GM21423 (cell line): ENCODE data around the gene SLC25A33.

Experiments used
- ATAC-seq: cut with Tn5 transposase; IDR thresholded peaks from one replicate; pipeline ENCODE4 v1.9.1; 2021; ENCODE audit warnings: mild to moderate bottlenecking, moderate library complexity; ENCODE audit not compliant: unreplicated experiment

Gene SLC25A33

DNA sequence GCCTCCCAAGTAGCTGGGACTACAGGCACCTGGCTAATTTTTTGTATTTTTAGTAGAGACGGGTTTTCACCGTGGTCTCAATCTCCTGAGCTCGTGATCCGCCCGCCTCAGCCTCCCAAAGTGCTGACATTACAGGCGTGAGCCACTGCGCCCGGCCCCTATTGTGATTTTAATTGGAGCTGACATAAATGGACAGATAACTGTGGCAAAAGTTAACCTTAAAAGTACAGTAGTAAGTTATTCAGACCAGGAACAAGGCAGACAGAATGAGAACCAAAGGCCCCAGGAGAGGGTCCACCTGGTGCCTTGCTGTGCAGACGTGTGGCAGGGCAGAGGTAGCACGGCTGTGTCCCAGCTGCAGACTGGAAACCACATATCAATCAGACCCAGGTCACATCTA, 60.5 kb downstream of the SLC25A33 start:
- ATAC-seq: no peak

DNA sequence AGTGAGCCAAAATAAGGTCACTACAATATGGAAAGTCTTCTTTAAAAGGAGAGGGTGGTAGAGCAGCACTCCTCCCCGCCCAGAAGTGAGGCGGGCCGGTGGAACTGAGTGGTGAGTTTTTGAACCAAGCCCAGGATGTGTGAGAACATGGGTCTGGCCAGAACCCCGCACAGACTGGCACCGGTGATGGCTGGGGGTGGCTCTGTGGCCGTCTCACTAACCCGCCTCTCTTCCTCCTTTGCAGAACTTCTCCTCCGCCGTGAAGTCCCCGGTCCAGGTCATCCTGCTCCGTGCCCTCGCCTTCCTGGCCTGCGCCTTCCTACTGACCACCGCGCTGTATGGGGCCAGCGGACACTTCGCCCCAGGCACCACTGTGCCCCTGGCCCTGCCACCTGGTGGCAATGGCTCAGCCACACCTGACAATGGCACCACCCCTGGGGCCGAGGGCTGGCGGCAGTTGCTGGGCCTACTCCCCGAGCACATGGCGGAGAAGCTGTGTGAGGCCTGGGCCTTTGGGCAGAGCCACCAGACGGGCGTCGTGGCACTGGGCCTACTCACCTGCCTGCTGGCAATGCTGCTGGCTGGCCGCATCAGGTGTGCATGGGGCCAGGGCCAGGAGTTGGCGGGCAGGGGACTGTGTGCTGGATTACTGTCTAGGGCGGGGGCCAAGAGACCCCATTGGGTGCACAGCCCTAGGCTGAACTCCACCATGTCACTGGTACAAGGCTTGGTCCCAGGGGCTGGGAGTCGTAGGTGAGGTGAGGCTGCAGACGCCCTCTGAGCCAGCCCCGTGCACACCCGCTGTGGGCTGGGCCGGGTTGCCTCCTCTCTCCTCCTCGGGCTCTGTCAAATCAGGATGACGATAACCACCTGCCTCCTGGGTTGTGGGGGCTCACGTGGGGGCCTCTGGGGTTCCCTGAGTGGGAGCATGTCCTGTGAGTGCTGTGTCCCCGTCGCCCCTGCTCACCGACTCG, 61.9 kb downstream of the SLC25A33 start:
- ATAC-seq: no peak

DNA sequence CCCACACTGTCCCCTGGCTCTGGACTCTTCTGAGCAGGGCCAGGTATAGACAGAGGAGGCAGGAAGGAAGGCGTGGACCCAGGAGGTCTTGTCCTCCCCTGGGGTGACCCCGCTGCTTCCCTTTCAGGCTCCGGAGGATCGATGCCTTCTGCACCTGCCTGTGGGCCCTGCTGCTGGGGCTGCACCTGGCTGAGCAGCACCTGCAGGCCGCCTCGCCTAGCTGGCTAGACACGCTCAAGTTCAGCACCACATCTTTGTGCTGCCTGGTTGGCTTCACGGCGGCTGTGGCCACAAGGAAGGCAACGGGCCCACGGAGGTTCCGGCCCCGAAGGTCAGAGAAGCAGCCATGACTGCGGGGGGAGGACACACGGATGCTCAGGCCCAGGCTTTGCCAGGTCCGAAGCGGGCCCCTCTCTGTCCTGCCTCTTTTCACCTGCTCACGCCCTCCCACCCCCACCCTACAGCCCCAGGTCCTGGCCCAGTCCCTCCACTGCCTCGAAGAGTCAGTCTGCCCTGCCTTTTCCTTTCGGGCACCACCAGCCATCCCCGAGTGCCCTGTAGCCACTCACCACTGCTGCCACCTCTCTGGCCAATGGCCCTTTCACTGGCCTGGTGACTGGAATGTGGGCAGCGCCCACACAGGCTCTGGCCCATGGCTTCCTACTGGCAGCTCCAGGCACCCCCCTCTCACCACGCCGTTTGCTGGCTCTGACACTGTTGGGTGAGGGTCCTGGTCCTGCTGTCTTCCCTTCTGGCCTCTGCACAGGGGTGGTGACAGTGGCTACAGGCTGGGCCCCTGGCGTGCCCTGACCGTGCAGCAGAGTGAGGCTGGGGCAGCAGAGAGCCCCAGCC, 62.9 kb downstream of the SLC25A33 start:
- ATAC-seq: no peak

DNA sequence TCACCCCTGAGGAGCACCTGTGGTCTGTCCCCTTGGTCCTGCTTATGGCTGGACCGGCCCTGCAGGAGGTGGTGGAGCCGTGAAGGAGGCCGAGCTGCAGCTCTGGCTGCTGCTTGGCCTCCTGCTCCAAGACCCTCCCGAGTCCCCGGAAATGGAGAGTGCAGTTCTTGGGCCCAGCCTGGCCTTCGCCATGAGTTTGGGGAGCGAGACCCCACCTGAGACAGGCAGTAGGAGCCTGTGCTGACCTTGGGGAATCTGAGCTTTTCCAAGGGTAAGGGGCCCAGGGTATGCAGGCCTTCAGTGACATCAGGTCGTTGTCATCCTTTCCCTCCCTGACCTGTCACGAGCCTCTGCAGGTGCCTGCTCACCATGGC, 63.5 kb downstream of the SLC25A33 start:
- no peak for ATAC-seq

DNA sequence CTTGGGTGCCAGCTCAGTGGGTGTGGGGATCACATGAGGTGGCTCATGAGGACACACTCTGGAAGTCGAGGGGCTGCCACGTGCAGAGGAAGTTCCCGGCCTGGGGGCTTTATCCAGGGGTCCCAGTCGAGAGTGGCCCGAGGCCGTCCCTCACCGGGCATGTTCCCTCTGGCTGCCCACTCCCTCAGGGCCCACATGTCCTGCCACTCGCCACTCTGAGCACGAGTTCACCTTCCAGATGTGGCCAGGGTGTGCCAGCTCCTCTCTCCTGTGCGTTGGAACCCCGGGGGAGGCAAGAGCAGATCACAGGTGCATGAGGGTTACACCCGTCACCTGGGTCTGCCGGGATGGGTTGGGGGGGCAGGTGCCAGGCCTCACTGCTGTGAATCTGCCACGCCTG, 64.0 kb downstream of the SLC25A33 start:
- no peak for ATAC-seq

DNA sequence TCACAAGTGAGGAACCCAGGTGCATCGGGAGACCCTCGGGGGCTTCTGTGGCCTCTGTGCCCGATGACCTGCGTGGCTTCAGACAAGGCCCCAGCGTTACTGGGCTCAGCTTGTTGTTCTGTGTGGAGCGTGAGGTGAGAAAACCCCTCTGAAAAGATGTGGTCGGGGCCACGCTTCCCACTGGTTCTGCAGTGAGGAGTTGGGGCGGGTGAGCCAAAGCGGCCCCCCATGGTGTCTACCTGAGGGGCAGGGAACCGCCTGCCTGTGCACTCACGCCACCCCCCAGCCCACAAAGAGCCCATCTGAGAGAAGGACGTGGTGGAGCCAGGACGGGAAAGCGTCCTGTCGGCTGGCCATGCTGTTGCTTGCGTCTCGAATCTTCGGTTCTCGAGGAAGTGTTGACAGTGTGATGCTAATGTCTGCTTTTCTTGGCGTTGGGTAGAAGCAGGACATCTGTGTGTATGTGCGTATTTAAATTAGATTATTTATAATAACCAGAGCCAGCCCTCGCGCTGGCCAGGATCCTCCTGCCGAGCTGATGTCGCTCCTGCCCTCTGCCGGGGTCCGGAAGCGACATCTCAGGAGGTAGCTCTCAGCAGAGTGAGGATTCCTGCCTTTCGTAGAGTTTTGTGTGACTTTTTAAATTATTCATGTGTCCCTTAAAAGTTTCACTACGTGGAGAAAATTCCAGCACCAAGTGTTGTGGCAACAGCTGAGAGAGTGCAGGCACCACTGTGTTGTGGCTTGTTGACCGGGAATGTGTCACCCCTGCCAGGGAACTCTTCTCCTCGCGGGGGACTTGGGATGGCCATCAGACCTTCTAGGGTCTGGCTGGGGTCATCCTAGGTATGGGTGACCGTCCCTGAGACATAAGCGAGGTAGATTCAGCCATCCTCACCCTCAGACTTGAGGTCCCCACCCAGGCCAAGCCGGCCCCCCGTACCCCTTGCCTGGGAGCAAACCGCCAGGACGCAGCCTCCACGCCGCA, 64.8 kb downstream of the SLC25A33 start:
- no peak for ATAC-seq

DNA sequence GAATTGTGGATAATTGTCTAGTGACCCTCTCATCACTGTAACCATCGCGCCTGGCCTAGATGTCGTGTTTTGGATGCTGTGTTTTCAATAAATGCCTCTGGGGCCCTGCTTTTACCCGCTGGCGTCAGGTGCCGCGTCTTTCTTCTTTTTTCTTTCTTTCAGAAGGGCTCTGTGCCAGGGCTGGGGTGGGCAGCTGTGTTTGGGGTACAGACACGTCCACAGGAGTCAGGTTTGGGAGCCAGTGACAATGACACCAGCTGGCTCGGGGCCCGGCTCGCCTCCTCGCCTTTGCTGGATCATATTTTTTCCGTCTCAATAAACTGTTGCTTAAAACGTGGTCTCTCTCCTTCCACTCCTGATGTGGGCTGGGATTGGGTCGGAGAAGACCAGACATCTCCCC, 65.6 kb downstream of the SLC25A33 start:
- no peak for ATAC-seq

DNA sequence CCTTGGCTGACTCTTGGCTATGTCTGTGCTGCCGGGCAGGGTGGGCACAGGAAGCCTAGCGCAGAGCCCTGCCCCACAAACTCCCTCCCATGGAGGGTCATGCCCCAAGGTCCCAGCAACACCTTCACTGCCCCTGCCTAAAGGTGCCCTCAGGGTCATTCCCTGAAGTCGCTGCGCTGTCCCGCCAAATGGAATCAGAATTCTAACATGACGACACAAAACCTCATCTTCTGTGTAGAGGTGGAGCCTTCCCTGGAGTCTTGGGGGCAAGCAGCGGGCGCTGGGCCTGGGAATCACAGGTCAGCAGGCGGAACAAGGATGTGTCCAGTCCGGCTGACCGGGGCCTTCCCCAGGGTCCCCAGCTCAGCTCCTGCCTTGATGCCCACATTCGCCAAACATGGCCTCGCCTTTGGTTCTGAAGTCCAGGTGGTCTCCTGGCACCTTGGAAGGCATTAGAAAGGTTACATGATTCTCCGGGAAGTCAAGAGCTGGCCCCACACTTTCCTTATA, 66.7 kb downstream of the SLC25A33 start:
- ATAC-seq: no peak

DNA sequence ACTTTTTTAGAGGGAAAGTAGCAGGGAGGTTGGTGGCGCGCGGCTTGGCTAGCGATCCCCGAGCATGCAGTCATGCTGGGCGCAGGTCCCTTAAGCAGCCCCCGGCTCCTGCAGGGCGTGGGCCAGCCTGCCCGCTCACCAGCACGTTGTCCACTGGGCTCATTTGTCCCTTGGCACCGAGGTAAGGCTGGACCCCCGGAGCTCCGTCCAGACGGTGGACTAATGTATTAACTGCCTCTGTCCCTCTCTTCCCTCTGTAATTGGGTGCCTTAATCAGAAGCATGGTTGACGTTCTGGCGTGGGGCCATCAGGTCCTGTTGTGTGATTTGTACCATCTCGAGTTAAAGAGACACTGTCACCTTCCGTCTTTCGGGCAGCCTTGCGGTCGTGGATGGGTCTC, 67.2 kb downstream of the SLC25A33 start:
- no peak for ATAC-seq

DNA sequence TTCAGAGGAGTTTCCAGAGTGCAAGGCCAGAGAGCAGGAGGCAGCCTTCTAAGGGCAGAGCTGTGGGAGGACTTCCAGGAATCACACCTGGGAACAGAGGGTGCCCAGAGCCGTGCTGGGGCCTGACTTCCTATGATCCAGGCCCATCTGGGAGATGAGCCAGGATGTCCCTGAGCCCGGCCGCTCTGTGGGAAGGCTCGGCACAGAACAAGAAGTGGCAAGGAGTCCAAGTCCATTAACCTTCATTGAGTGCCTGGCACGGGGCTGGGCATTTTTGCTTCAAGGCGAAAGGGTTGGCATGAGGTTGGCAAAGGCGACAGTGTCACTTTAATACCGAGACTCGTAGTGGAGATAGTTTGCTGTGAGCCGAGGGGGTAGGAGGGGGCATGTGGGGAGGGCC, 67.7 kb downstream of the SLC25A33 start:
- no peak for ATAC-seq

DNA sequence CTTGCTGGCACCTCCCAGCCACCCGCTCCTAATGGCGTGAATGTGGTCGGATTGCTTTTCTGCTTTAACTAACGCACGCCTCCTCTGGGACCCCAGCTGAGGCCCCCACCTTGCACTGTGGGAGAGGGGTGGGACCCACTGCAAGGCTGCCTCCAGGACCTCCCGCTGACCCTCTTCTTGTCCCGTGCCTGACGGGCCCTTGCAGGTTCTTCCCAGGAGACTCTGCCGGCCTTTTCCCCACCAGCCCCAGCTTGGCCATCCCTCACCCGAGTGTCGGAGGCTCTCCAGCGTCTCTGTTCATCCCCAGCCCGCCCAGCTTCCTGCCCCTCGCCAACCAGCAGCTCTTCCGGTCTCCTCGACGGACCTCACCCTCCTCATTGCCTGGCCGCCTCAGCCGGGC, 68.1 kb downstream of the SLC25A33 start:
- ATAC-seq: no peak

DNA sequence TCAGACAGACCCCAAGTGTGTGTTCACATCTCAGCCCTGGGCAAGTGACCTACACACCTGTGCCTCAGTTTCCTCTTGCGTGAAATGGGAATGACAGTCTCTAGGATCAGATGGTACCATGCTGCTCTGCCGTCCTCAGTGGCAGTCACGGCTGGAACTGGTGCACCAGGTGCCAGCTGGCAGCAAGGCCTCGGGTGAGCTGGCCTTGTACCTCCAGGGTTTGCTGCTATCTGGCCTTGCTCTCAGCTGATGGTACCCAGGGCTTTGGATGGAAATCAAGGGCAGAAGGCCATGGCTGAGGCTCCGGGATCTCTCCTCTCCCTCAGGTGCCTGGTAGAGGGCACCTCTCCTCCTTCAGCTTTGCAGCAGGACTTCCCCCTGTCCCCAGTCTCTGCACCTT, 70.7 kb downstream of the SLC25A33 start:
- ATAC-seq: no peak

DNA sequence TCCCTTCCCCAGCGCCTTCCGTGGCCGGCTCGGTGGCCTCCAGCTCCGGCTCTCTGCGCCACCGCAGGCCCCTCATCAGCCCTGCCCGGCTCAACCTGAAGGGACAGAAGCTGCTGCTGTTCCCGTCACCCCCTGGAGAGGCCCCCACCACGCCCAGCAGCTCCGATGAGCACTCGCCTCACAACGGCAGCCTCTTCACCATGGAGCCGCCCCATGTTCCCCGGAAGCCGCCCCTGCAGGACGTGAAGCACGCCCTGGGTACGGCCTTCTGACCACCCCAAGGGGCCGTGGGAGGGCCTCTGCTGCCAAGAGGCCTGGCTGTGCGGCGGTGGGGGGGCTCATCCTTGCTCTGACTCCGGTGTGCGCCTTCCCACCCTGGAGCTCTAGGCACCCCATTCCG, 71.3 kb downstream of the SLC25A33 start:
- ATAC-seq: no peak

DNA sequence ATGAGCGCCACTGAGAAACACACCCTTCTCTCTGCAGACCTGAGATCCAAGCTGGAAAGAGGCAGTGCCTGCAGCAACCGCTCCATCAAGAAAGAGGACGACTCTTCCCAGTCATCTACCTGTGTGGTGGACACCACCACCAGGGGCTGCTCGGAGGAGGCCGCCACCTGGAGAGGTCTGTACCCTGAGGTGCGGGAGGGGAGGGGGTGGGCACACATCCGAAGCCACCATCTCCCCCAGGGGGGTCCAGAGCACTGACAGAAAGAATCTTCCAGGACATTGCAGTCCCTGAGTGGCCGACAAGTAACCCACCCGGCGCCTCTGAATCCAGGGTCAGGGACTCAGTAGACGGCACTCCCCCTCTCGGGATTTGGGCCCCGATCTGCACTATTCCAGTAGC, 72.5 kb downstream of the SLC25A33 start:
- ATAC-seq: no peak

DNA sequence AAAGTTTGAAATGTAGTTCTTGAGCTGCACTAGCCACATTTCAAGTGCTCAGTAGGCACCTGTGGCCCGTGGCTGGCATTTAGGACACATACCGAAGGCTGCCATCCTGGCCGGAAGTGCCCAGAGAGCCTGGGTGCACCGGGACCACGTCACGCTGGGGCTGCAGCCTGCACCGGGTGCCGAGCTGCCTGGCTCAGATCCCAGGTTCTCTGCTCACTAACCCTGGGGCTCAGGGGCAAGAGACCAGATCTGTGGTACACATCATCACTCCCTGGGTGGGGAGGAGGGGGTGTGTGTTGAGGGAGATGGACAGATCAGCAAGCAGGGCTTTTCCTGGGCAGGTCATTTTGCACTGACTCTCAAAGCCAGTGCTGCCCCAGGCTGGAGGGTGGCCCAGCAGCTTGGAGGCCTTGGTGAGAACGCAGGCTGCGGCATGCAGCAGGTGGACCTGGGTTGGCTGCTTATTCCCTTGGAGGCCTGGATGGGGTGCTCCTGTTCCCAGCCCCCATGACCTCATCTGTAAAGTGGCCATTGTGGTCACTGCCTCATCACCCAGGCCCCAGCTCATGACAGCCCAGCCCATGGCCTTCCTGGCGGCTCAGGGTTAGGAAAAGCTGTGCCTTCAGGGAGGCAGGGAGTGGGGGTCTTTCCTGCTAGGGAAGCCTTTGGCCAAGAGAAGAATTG, 73.0 kb downstream of the SLC25A33 start:
- no peak for ATAC-seq

DNA sequence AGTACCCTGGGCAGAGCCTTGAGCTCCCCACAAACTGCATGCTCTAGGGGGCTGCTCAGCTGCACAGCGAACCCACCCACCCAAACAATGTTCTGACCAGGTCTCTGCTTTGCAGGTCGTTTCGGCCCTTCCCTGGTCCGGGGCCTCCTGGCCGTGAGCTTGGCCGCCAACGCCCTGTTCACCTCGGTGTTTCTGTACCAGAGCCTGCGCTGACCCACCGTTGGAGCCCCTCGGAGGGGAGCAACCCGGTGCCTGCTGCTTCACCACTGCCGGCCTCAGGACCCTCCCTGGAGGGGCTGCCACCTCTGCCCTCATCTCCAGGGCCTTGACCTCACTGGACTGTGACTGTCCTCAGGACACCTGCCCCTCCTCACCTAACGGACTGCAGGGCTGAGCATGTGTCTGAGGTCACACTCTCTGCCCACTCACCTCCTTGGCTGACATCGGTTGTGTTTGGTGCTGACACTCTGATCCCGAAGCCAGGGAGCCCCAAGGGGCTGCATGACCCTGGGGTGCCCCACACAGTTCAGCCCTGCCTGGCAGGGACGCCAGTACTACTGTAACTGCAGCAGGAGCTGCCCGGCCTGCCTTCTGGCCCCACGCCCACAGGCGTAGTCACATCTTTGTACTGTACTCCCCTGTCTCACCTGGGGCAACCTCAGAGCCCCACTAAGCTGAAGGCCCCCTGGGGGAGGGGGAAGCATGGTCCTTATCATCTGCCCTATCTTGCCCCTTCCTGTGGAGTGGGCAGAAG, 73.8 kb downstream of the SLC25A33 start:
- no peak for ATAC-seq

DNA sequence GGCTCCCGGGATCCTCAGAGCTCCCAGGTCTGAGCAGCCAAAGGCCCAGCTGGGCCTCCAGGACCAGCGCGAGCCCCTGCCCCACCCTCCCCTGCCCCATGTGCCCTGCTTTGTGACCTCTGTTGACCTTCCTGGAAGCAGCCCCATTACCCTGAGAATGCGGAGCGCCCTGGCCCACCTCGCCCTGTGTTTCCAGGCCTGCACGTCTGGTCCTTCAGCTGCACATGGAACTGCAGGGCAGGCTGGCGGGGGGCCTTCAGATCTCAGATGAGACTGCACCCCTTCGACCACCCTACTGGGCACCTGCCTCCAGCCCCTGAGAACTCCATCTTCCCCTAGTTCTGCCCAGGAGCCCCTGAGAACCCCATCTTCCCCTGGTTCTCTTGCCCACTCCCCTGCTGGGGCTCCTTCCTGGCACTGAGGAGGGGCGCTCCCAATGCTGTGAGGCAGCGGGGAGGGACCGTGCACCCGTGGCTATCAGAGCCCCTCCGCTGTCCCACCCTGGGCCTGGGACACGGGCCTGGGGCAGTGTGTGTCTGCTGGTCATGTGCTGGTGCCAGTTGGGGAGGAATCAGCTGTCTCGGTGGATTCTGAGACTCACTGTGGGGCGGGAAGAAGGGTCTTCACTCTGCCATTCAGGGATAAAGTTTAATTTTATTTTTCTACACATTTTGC, 74.5 kb downstream of the SLC25A33 start:
- ATAC-seq: no peak

DNA sequence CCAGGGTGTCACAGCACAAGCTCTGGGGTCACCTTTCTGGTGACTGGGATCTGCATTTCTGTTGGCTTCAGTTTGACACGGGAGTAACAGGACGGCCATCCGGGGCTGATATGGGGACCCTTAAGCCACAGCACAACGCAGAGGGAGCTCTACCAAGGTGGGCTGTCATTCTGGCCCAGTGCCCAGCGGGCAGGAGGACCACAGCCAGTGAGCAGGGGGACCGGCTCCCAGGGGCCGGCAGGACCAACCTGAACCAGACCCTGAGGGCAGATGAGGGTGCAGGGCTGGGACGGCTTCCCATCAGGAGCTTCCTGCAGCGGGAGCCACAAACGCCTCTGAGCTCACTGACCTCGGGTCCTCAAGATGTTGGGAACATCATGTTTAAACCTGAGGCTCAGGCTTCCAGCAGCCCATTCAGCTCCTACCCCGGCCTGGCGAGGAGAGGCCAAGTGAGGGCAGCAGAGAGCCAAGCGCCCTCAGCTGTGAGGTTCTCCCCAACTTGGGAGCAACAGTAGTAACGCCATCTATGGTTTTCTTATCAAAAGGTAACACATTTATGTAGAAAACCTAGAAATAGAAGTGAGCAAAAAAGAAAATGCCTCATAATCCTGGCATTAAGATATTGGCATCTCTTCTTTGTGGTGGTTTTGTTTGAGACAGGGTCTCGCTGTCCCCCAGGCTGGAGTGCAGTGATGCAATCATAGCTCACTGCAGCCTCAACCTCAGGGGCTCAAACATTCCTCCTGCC, 76.2 kb downstream of the SLC25A33 start:
- ATAC-seq: no peak
